GM10266 (cell line): ENCODE data around the gene RNF135.

Experiments used
- DNase-seq: peaks from one replicate; pipeline ENCODE4 v3.0.0; 2012; ENCODE audit errors: extremely low spot score
- CTCF ChIP-seq: IDR thresholded peaks from 2 replicates; pipeline ENCODE4 v1.5.1; 2012; ENCODE audit warnings: mild to moderate bottlenecking, low read depth; ENCODE audit not compliant: control insufficient read depth, insufficient read depth; ENCODE audit errors: missing control alignments

RNF135 gene

GRCh38 chr17:30996486-30996885 is 25.6 kb downstream of the RNF135 start:
- TF ChIP-seq CTCF, result no peak
- DNase-seq, result no peak

- TF ChIP-seq CTCF, result no peak
- DNase-seq, result no peak
Observed at GRCh38 chr17:30997270-30997669, 26.4 kb downstream of the RNF135 start.

GRCh38 chr17:30997842-30998241 is 27.0 kb downstream of the RNF135 start:
- no peak for DNase-seq
- TF ChIP-seq CTCF, result no peak

GRCh38 chr17:31002047-31002446 is 31.2 kb downstream of the RNF135 start:
- TF ChIP-seq CTCF, result no peak
- no peak for DNase-seq

- DNase-seq, result no peak
- TF ChIP-seq CTCF, result no peak
Observed at GRCh38 chr17:31003225-31003866, 32.5 kb downstream of the RNF135 start.

GRCh38 chr17:31004160-31004559 is 33.3 kb downstream of the RNF135 start:
- DNase-seq, result no peak
- TF ChIP-seq CTCF, result no peak

GRCh38 chr17:31007695-31008373 is 37.0 kb downstream of the RNF135 start:
- DNase-seq, result no peak
- TF ChIP-seq CTCF, result no peak
